ENCODE measurements around the gene SEC22B.
A peak's percentile ranks its signal among the peaks of the same experiment; 100 is the strongest.
"Not testable (repeated sequence)": the region's sequence is repeated elsewhere in the genome, so short reads cannot be mapped to it uniquely, and the experiment has no call there.

SEC22B gene

GRCh38 chr1:120149420-120150059 is 26.8 kb downstream of the SEC22B start:
- not testable (repeated sequence) for DNase-seq

GRCh38 chr1:120145806-120146205 is 30.5 kb downstream of the SEC22B start:
- not testable (repeated sequence) for DNase-seq

- DNase-seq = not testable (repeated sequence)
These were observed 31.7 kb downstream of the SEC22B start for GRCh38 chr1:120144626-120145025.

GRCh38 chr1:120144169-120144568 is 32.2 kb downstream of the SEC22B start:
- not testable (repeated sequence) for DNase-seq

- DNase-seq = not testable (repeated sequence)
These were observed 33.0 kb downstream of the SEC22B start for GRCh38 chr1:120143334-120143733.

GRCh38 chr1:120142512-120143263 is 33.6 kb downstream of the SEC22B start:
- peak; percentile 30 for DNase-seq

GRCh38 chr1:120141865-120142264 is 34.5 kb downstream of the SEC22B start:
- DNase-seq = not testable (repeated sequence)

GRCh38 chr1:120140656-120141265 is 35.6 kb downstream of the SEC22B start:
- not testable (repeated sequence) for DNase-seq

- DNase-seq = not testable (repeated sequence)
These were observed 40.2 kb downstream of the SEC22B start for GRCh38 chr1:120136086-120136485.

GRCh38 chr1:120133928-120134325 is 42.4 kb downstream of the SEC22B start:
- DNase-seq = not testable (repeated sequence)

- no peak for DNase-seq
These were observed 42.9 kb downstream of the SEC22B start for GRCh38 chr1:120133228-120133927.

- not testable (repeated sequence) for DNase-seq
These were observed 43.9 kb downstream of the SEC22B start for GRCh38 chr1:120132406-120132763.

- DNase-seq = peak; percentile 34
These were observed 44.5 kb downstream of the SEC22B start for GRCh38 chr1:120131611-120132405.

- DNase-seq = not testable (repeated sequence)
These were observed 48.4 kb downstream of the SEC22B start for GRCh38 chr1:120127921-120128320.

- not testable (repeated sequence) for DNase-seq
These were observed 50.1 kb downstream of the SEC22B start for GRCh38 chr1:120126216-120126615.

GRCh38 chr1:120124628-120125027 is 51.7 kb downstream of the SEC22B start:
- not testable (repeated sequence) for DNase-seq

- DNase-seq = not testable (repeated sequence)
These were observed 52.4 kb downstream of the SEC22B start for GRCh38 chr1:120123813-120124510.

- not testable (repeated sequence) for DNase-seq
These were observed 53.9 kb downstream of the SEC22B start for GRCh38 chr1:120122262-120122893.

- DNase-seq = not testable (repeated sequence)
These were observed 54.5 kb downstream of the SEC22B start for GRCh38 chr1:120121830-120122229.

GRCh38 chr1:120120525-120120924 is 55.8 kb downstream of the SEC22B start:
- DNase-seq = not testable (repeated sequence)
